Measurements from ENCODE around the gene VEZF1.

VEZF1 gene

DNA sequence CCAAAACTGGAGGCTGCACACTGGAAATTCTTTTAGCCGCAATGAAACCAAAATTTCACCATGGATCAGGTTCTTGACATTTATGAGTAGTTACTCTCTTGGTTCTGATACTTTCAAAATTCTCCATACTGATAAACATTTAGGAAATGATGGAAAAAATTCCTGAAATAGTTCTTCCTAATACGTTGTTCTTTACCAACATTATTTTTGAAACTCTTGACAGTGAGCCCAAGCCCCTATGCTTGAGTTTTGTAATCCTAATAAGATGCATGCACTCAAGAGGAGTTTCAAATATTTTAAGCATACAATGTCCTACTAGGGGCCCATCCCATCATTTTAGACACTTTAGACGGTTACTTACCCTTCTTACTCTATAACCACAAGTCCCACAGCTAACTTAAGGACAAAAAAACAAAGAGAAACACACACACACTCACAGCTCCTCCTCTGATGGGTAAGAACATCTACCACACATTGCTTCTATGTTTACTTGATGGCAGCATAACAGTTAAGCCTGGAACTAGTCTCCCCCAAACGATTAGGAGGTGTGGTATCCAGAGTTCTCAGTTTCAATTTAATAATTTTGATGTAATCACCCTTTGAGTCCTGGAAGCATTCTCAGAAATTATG, 3.7 kb downstream of the VEZF1 start:
- H3K79me2 ChIP-seq (ENCODE audit: insufficient read depth, low read depth), result peaks cover 38% of the 10 kb centered on the region
- H3K27ac ChIP-seq, result no peak overlapping the region
- H3K9ac ChIP-seq, result no peak overlapping the region
- peak overlapping the region; percentile 3; the same call in 1 of the 2 replicates for H3K4me2 ChIP-seq
- H3K36me3 ChIP-seq (ENCODE audit: insufficient read depth), result no peaks in the 10 kb centered on the region
- H3K4me3 ChIP-seq (IDR thresholded peaks at IDR 0.05; ENCODE audit: insufficient read depth, low read depth, low read length), result no peak overlapping the region
- no peaks in the 10 kb centered on the region; the same call in 1 of the 2 replicates for H4K20me1 ChIP-seq (ENCODE audit: insufficient read depth)
- TF ChIP-seq, protein P1, sequence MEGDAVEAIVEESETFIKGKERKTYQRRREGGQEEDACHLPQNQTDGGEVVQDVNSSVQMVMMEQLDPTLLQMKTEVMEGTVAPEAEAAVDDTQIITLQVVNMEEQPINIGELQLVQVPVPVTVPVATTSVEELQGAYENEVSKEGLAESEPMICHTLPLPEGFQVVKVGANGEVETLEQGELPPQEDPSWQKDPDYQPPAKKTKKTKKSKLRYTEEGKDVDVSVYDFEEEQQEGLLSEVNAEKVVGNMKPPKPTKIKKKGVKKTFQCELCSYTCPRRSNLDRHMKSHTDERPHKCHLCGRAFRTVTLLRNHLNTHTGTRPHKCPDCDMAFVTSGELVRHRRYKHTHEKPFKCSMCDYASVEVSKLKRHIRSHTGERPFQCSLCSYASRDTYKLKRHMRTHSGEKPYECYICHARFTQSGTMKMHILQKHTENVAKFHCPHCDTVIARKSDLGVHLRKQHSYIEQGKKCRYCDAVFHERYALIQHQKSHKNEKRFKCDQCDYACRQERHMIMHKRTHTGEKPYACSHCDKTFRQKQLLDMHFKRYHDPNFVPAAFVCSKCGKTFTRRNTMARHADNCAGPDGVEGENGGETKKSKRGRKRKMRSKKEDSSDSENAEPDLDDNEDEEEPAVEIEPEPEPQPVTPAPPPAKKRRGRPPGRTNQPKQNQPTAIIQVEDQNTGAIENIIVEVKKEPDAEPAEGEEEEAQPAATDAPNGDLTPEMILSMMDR (conservative IDR thresholded peaks at IDR 0.05; ENCODE audit: low read depth, low read length), result no peak
- peaks cover 54% of the 10 kb centered on the region for H3K4me1 ChIP-seq (ENCODE audit: low read depth, poor library complexity, severe bottlenecking)
- H3K27me3 ChIP-seq (ENCODE audit: insufficient read depth, low read depth), result 0 out of 2 replicates have a peak, but pooled peaks cover under 1% of the 10 kb centered on the region
- H2AFZ ChIP-seq (ENCODE audit: low read depth), result no peak overlapping the region

DNA sequence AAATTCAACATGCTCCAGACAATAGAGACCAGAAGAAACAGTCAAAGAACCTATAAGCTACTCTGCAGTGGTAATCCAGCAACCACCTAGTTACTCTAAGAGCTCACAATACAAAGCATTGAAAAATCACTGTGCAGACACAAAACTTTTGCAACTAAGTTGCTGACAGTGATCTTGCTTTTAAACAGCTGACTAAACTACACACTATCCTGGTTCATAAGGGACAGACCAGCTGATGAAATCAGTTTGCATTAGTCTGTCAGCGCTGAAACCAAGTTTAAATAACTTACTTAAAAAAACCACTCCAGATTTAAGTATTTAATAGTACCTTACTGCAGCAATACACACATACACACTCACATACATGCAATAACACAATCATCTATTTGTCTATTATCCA, 4.6 kb downstream of the VEZF1 start:
- Histone ChIP-seq H3K9ac (no peak overlapping the region), H3K27me3 (ENCODE audit: insufficient read depth, low read depth) (no peaks in the 10 kb centered on the region), H3K36me3 (ENCODE audit: insufficient read depth) (no peaks in the 10 kb centered on the region), H4K20me1 (ENCODE audit: insufficient read depth) (no peaks in the 10 kb centered on the region; the same call in 1 of the 2 replicates), H3K4me3 (IDR thresholded peaks at IDR 0.05; ENCODE audit: insufficient read depth, low read depth, low read length) (no peak overlapping the region), H3K27ac (no peak overlapping the region), H3K79me2 (ENCODE audit: insufficient read depth, low read depth) (peaks cover 38% of the 10 kb centered on the region), H3K4me2 (no peak overlapping the region), H3K4me1 (ENCODE audit: low read depth, poor library complexity, severe bottlenecking) (peaks cover 46% of the 10 kb centered on the region), H2AFZ (ENCODE audit: low read depth) (no peak overlapping the region)
- TF ChIP-seq, protein P1 (conservative IDR thresholded peaks at IDR 0.05; ENCODE audit: low read depth, low read length), result no peak

DNA sequence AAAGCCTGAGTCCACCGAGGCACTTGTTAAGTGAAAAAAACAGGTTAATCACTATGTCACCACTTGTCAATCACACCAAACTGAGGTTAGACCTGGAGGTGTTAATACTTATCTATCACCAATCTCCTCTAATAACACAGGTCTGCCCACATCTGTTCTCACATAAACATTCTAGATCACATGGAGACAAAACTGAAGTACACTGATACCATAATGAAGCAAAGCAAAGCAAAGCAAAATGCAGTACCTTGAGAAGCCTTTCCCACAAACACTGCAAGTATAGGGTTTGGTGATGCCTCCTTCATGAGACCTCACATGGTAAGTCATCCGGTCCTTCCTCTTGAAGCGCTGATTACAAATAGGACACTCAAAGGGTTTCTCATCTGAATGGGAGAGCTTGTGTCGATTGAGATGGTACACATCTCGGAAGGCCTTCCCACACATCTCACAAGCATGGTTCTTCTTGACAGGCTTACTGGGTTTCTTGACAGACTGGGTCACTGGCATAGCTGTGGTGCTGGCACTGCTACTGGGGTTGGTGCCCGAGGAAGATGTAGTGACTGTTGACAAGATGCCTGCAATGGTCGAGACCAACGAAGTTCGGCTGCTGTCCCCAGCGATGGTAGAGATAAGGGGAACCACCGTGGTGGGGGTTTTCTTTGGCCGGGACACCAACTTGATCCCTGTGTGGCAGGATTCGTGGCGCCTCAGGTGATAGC, 5.4 kb downstream of the VEZF1 start:
- Histone ChIP-seq H3K27ac (no peak overlapping the region), H3K27me3 (ENCODE audit: insufficient read depth, low read depth) (no peaks in the 10 kb centered on the region), H3K79me2 (ENCODE audit: insufficient read depth, low read depth) (peaks cover 38% of the 10 kb centered on the region), H3K36me3 (ENCODE audit: insufficient read depth) (no peaks in the 10 kb centered on the region), H4K20me1 (ENCODE audit: insufficient read depth) (no peaks in the 10 kb centered on the region; the same call in 1 of the 2 replicates), H3K9ac (no peak overlapping the region), H2AFZ (ENCODE audit: low read depth) (no peak overlapping the region), H3K4me3 (IDR thresholded peaks at IDR 0.05; ENCODE audit: insufficient read depth, low read depth, low read length) (no peak overlapping the region), H3K4me1 (ENCODE audit: low read depth, poor library complexity, severe bottlenecking) (peaks cover 46% of the 10 kb centered on the region), H3K4me2 (no peak overlapping the region)
- TF ChIP-seq, protein P1 (conservative IDR thresholded peaks at IDR 0.05; ENCODE audit: low read depth, low read length), result no peak

DNA sequence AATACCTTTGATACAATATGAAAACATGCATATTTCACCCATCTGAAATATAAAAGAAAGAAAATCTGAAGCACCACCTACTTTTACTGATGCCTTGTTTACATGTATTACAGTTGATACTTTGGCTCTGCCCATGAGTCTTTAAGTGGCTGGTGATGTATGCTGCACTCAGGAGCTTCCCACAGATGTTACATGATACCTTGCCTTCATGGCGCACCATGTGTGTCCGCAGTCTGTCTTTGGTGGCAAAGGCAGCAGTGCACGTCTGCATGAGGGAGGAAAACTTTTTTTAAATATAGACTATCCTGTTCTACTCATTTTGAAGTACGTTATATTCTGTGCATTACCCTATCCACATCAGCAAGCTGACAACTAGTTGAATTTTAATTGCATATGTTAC, 7.5 kb downstream of the VEZF1 start:
- Histone ChIP-seq H3K4me2 (no peak overlapping the region), H3K36me3 (ENCODE audit: insufficient read depth) (peaks cover 6% of the 10 kb centered on the region; the same call in 1 of the 2 replicates), H2AFZ (ENCODE audit: low read depth) (no peak overlapping the region), H3K4me3 (IDR thresholded peaks at IDR 0.05; ENCODE audit: insufficient read depth, low read depth, low read length) (no peak overlapping the region), H3K27ac (no peak overlapping the region), H3K9ac (no peak overlapping the region), H4K20me1 (ENCODE audit: insufficient read depth) (no peaks in the 10 kb centered on the region; the same call in 1 of the 2 replicates), H3K27me3 (ENCODE audit: insufficient read depth, low read depth) (no peaks in the 10 kb centered on the region), H3K79me2 (ENCODE audit: insufficient read depth, low read depth) (peaks cover 23% of the 10 kb centered on the region; the same call in 1 of the 2 replicates), H3K4me1 (ENCODE audit: low read depth, poor library complexity, severe bottlenecking) (peaks cover 31% of the 10 kb centered on the region)
- TF ChIP-seq, protein P1 (conservative IDR thresholded peaks at IDR 0.05; ENCODE audit: low read depth, low read length), result no peak
